Neutrophil (primary cell): Measurements from ENCODE around the gene CCDC40.

ENCODE experiments used
- H3K27ac ChIP-seq: fragments of 200-600 bp; sonication (generic); 2 replicates; pipeline ENCODE4 v1.5.1; 2016; ENCODE audit warnings: mild to moderate bottlenecking, moderate library complexity
- H3K27me3 ChIP-seq: fragments of 200-600 bp; sonication (generic); 2 replicates; pipeline ENCODE4 v1.6.0; 2016; ENCODE audit warnings: mild to moderate bottlenecking
- H3K36me3 ChIP-seq: fragments of 200-600 bp; sonication (generic); 2 replicates; pipeline ENCODE4 v1.5.1; 2017
- H3K4me1 ChIP-seq, 2 experiments: fragments of 200-600 bp in 1 of 2; sonication (generic) in 1 of 2; 1 replicate in 1 of 2; 2 replicates in 1 of 2; pipeline versions ENCODE4 v1.5.1 to v1.6.1; 2013 to 2016; ENCODE audit warnings: low read depth in 1 of 2, low read length in 1 of 2, mild to moderate bottlenecking in 1 of 2, moderate library complexity in 1 of 2; ENCODE audit not compliant: control insufficient read depth in 1 of 2, insufficient read depth in 1 of 2
- H3K4me3 ChIP-seq, 2 experiments: fragments of 200-600 bp in 1 of 2; sonication (generic) in 1 of 2; 1 replicate in 1 of 2; 2 replicates in 1 of 2; pipeline ENCODE4 v1.5.1; 2013 to 2016; ENCODE audit warnings: low read depth in 1 of 2, low read length in 1 of 2, mild to moderate bottlenecking in 1 of 2, moderate library complexity in 1 of 2
- H3K9me3 ChIP-seq: fragments of 200-600 bp; sonication (generic); 2 replicates; pipeline ENCODE4 v1.5.1; 2016
- CTCF ChIP-seq: fragments of 200-600 bp; sonication (generic); IDR thresholded peaks from 2 replicates; pipeline ENCODE4 v1.5.1; 2016; ENCODE audit warnings: antibody characterized with exemption

CCDC40 gene

GRCh38 chr17:80000136-80000535 lies 36.3 kb upstream of the CCDC40 start:
- Histone ChIP-seq H3K27me3 (peaks cover 3% of the 10 kb centered on the region), H3K4me3 (no peak overlapping the region), H3K9me3 (no peaks in the 10 kb centered on the region), H3K4me1 (peaks cover 36 to 37% of the 10 kb centered on the region in 2 experiments), H3K36me3 (no peaks in the 10 kb centered on the region), H3K27ac (no peak overlapping the region)
- no peak for TF ChIP-seq CTCF

GRCh38 chr17:80000981-80001775 lies 35.3 kb upstream of the CCDC40 start:
- peaks cover 3% of the 10 kb centered on the region for H3K27me3 ChIP-seq
- no peaks in the 10 kb centered on the region for H3K36me3 ChIP-seq
- H3K4me1 ChIP-seq: peaks cover 32 to 33% of the 10 kb centered on the region in 2 experiments
- no peak for TF ChIP-seq CTCF
- H3K4me3 ChIP-seq: no peak overlapping the region
- no peak overlapping the region for H3K27ac ChIP-seq
- H3K9me3 ChIP-seq: no peaks in the 10 kb centered on the region

GRCh38 chr17:80002070-80002641 lies 34.3 kb upstream of the CCDC40 start:
- Histone ChIP-seq H3K4me3 (no peak overlapping the region), H3K4me1 (peaks cover 23 to 24% of the 10 kb centered on the region in 2 experiments), H3K36me3 (no peaks in the 10 kb centered on the region), H3K27ac (no peak overlapping the region), H3K27me3 (peaks cover 3% of the 10 kb centered on the region), H3K9me3 (no peaks in the 10 kb centered on the region)
- TF ChIP-seq CTCF: no peak

GRCh38 chr17:80002690-80003490 lies 33.6 kb upstream of the CCDC40 start:
- Histone ChIP-seq H3K36me3 (no peaks in the 10 kb centered on the region), H3K4me3 (no peak overlapping the region), H3K27ac (no peak overlapping the region), H3K4me1 (peaks cover 16 to 17% of the 10 kb centered on the region in 2 experiments), H3K9me3 (no peaks in the 10 kb centered on the region), H3K27me3 (peaks cover 3% of the 10 kb centered on the region)
- no peak for TF ChIP-seq CTCF

- Histone ChIP-seq H3K36me3 (no peaks in the 10 kb centered on the region), H3K27ac (no peak overlapping the region), H3K27me3 (peaks cover 3% of the 10 kb centered on the region), H3K4me1 (peaks cover 8% of the 10 kb centered on the region in 2 experiments), H3K9me3 (no peaks in the 10 kb centered on the region), H3K4me3 (no peak overlapping the region)
- TF ChIP-seq CTCF: no peak
Observed at GRCh38 chr17:80003969-80004368, 32.5 kb upstream of the CCDC40 start.
